Urinary bladder (tissue), 4 donors: ENCODE results near the gene SPDYC. TPM values are rescaled to one million over a fixed set of nuclear protein-coding genes. Genes with fewer than 3 reads are reported as not detected.
A peak's percentile ranks its signal among the peaks of the same experiment; 100 is the strongest.
"Not testable (repeated sequence)": the region's sequence is repeated elsewhere in the genome, so short reads cannot be mapped to it uniquely, and the experiment has no call there.

Source experiments
- DNase-seq: peaks from one replicate; pipeline ENCODE4 v3.0.0-alpha.2; 2015; ENCODE audit errors: extremely low spot score
- H3K27ac ChIP-seq: one replicate; pipeline ENCODE4 v1.5.1; 2013; ENCODE audit warnings: low read depth, mild to moderate bottlenecking, moderate library complexity
- H3K36me3 ChIP-seq: one replicate; pipeline ENCODE4 v1.6.1; 2013; ENCODE audit warnings: mild to moderate bottlenecking, moderate library complexity; ENCODE audit not compliant: insufficient read depth
- H3K4me1 ChIP-seq: one replicate; pipeline ENCODE4 v1.6.1; 2013; ENCODE audit warnings: mild to moderate bottlenecking, moderate library complexity; ENCODE audit not compliant: insufficient read depth
- H3K4me3 ChIP-seq: one replicate; pipeline ENCODE4 v1.5.1; 2013; ENCODE audit warnings: low read depth, low read length
- WGBS: extraction: QIAGEN DNeasy Blood & Tissue Kit; methylation state at CpG from one replicate; pipeline ENCODE4 v1.1.7; 2013; 5-methylcytosine and 5-hydroxymethylcytosine counted together
- polyA plus RNA-seq: library from polyadenylated mRNA; stranded (reverse); fragments of 200-250 nt; gene quantifications from one replicate; pipeline ENCODE4 v1.2.3, GENCODE V29; 2013
- total RNA-seq: library from RNA; depleted of rRNA; stranded (reverse); fragments of >200 nt; gene quantifications from one replicate; pipeline ENCODE4 v1.2.3, GENCODE V29; 2014
- donor health status: healthy with polysubstance abuse.
- donor health status: healthy.

Gene SPDYC
- total and polyA plus RNA-seq, 2 donors: not detected

DNA sequence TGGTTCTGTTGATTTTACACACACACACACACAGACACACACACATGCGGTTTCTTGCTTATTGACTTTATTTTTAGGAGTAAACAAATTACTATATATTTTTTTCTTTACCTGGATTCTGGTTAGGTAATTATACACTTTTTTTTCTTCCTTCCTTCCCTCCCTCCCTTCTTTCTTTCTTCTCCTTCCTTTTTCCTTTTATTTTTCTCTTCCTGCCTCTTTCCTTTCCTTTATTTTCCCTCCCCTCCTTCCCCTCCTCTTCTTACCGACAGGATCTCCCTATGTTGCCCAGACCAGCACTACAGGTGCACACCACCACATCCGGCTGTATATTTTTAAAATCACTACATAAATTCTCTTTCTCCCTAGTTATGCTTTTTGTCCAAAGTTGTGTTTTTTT, 3.1 kb upstream of the SPDYC start:
- Histone ChIP-seq H3K4me3 (no peak overlapping the region), H3K4me1 (no peaks in the 10 kb centered on the region), H3K27ac (no peak overlapping the region), H3K36me3 (no peaks in the 10 kb centered on the region)
- no peak for DNase-seq
- WGBS: 95% methylated on average over 3 of the region's 3 CpGs

DNA sequence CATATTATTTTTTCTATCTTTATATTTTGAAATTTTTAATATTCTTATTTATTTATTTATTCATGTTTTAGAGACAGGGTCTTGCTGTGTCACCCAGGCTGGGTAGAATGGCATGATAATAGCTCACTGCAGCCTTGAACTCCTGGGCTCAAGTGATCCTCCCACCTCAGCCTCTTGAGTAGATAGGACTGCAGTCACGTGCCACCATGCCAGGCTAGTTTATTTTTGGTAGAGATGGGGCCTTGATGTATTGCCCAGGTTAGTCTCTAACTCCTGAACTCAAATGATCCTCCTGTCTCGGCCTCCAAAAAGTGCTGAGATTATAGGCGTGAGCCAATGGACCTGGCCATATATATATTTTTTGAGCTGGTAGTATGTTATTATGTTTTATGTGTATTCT, 2.4 kb upstream of the SPDYC start:
- no peaks in the 10 kb centered on the region for H3K36me3 ChIP-seq
- no peaks in the 10 kb centered on the region for H3K4me1 ChIP-seq
- WGBS: 93% methylated on average over 3 of the region's 3 CpGs
- DNase-seq: no peak
- H3K4me3 ChIP-seq: no peak overlapping the region
- no peak overlapping the region for H3K27ac ChIP-seq

DNA sequence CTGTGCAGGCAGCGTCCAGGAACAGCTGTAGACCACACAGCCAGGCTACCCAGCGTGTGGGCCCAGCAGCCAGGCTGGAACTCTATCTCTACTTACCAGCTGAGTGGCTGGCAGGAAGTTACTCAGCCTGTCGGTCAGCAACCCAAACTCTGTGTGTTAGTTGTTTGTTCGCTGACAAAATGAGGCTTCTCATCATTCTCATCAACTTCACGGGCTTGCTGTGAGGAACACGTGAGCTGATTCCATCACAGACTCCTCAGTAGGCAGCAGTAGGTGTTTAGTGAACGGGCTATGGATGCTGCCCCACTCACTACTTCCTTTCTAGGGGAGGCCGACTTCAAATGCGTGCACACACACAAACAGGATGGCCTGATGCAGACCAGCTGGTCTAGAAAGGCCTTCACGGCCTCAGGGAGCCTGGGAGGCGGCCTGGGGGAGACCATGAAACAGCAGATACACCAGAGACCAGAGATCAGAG, 830 bp upstream of the SPDYC start:
- Histone ChIP-seq H3K4me3 (no peak overlapping the region), H3K36me3 (no peaks in the 10 kb centered on the region), H3K4me1 (no peaks in the 10 kb centered on the region), H3K27ac (no peak overlapping the region)
- WGBS: 61% methylated on average over 11 of the region's 11 CpGs
- DNase-seq: no peak

DNA sequence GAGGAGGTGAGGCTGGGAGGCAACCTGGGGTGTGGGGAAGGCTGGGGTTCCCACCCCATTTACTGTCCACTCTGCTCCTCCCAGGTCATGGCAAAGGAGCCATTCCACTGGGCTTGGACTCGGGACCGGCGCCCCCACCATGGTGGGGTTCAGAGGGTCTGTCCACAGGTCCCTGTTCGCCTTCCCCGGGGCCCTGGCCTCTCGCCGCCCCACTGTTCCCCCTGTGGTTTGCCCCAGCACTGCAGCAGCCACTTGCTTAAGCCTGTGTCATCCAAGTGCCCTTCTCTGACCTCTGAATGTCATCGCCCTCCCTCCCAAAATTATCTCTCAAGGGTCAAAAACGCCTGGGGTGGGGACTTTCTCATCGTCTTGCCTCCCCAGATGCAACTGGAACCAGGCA, 2.6 kb downstream of the SPDYC start:
- H3K4me1 ChIP-seq: no peaks in the 10 kb centered on the region
- DNase-seq: no peak
- no peak overlapping the region for H3K4me3 ChIP-seq
- H3K36me3 ChIP-seq: no peaks in the 10 kb centered on the region
- WGBS: 86% methylated on average over 10 of the region's 10 CpGs
- H3K27ac ChIP-seq: no peak overlapping the region

DNA sequence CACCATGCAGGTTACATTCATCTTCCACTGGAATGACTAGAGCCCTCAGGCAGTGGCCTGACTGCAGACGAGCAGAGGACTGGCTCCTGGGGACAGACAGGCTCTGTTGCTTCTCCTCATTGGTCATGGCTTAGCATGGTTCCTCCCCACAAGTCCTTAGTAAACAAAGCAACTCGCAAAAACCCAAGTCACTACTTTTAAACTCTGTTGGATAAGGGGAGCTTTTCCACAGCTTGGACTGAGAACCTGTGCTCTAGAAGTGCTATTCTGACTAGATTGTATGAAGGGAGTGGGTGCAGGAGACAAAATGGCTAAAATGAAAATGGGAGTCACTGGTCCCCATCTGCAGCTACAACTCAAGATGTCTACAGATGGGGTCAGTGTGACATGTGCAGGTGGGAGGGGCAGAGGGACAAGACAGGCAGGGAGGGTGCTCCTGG, 4.6 kb downstream of the SPDYC start:
- not testable (repeated sequence) for H3K36me3 ChIP-seq, H3K4me3 ChIP-seq, DNase-seq, H3K27ac ChIP-seq, H3K4me1 ChIP-seq
- 33% methylated on average over 2 of the region's 2 CpGs for WGBS

DNA sequence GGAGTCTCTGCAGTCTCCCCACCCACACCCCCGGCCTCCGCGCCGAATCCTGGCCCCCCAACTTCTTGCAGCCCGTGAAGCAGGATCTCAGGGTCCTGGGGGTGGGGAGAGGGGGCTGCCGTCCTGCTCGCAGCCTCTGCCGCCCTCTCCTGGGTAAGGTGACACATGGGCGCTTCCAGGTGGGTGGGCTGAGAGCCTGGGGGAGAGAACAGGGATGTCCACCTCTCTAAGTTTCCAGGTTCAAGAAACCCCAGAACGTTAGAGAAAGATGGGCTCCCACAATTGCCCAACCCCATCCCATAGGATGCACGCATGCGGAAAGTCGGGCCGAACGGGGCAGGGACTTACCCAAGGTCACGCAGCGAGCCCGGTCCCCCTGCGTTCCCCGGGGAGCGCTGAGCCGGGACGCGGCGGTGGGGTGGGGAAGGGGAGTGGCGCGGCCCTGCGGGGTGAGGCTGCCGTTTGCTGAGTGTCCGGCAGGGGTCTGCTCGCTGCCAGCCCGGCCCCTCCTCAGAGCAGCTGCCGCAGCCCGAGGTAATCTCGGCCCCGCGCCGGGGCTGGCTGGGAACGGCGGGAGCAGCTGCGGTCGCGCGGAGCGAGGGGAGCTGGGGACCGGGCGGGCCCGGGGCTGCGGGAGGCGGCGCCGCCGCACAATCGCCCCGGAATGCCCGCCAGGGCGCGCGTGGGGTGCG, 11.0 kb downstream of the SPDYC start:
- under 1% methylated on average over 60 of the region's 60 CpGs for WGBS
- DNase-seq: peak; percentile 42
- peak overlapping the region; percentile 85 for H3K4me3 ChIP-seq
- H3K36me3 ChIP-seq: peaks cover 2% of the 10 kb centered on the region
- H3K27ac ChIP-seq: peak overlapping the region; percentile 58
- no peaks in the 10 kb centered on the region for H3K4me1 ChIP-seq

DNA sequence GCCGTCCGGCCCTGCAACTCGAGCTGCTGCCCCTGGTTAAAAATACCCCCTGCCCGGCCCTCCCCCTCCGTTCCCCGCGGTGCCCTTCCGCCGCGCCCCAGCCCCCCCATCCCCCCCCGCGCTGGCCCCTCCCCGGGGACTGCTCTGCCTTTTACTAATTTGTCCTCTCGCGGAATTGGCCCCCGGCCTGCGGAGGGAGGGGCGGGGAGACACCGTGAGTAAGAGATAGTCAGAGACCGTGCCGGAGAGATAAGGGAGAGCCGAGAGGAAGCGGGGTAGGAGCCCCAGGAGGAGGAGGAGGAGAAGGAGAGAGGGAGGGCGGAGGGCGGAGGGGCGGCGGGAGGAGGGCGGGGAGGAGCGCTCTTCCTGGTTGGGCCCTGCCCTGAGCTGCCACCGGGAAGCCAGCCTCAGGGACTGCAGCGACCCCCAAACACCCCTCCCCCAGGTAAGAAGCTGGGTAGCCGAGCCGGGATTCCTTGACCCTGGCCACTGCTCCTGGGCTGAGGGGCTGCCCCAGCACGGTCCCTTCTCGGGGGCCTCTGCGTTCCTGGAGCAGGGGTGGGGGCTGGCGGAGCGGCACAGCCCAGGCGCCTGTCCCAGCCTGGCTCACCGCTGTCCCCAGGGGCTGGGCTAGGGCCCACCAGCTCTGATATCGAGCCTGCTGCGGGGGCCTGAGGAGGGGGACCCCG, 11.7 kb downstream of the SPDYC start, which contains the start of gene CAPN1:
Gene CAPN1 (plus strand): TSS at position 360 of the 689 bp plus-strand sequence. CDS start 774 bp downstream, outside the sequence.
- under 1% methylated on average over 43 of the region's 43 CpGs for WGBS
- Histone ChIP-seq H3K27ac (peak within 1 kb of the TSS; percentile 86), H3K4me3 (peak within 1 kb of the TSS; percentile 85), H3K4me1 (no peaks in the 10 kb centered on the region), H3K36me3 (peaks cover 3% of the 10 kb centered on the region)
- peak; percentile 60 for DNase-seq

DNA sequence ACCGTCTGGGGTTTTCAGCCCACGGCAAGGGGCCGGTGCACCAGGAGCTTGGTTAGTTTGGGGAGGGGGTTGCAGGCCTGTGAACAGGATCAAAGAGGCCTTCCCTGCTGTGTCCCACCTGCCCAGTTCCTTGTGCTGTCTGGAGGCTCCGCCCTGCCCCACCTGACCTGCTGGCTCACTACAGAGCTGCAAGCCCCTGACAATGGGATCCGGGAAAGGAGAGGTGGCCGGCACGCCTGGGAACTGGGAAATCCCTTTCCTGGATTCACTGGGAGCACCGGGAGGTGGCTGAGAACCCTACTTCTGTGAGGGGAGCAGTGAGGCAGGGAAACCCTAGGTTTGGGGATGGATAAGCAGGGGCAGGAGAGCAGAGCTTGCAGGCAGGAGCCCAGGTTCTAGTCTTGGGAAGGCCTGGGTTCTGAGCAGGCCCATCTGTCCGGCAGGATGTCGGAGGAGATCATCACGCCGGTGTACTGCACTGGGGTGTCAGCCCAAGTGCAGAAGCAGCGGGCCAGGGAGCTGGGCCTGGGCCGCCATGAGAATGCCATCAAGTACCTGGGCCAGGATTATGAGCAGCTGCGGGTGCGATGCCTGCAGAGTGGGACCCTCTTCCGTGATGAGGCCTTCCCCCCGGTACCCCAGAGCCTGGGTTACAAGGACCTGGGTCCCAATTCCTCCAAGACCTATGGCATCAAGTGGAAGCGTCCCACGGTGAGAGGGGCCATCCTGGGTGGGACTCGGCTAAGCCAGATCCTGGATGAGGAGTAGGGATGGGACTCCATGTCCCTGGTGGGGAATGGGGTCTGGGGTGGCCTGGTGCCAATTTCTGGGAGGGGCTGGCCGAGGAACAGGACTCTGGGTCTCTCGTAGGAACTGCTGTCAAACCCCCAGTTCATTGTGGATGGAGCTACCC, 12.5 kb downstream of the SPDYC start:
- H3K27ac ChIP-seq: peak overlapping the region; percentile 86
- peaks cover 3% of the 10 kb centered on the region for H3K36me3 ChIP-seq
- H3K4me1 ChIP-seq: no peaks in the 10 kb centered on the region
- DNase-seq: no peak
- WGBS: 29% methylated on average over 23 of the region's 23 CpGs
- peak overlapping the region; percentile 85 for H3K4me3 ChIP-seq

DNA sequence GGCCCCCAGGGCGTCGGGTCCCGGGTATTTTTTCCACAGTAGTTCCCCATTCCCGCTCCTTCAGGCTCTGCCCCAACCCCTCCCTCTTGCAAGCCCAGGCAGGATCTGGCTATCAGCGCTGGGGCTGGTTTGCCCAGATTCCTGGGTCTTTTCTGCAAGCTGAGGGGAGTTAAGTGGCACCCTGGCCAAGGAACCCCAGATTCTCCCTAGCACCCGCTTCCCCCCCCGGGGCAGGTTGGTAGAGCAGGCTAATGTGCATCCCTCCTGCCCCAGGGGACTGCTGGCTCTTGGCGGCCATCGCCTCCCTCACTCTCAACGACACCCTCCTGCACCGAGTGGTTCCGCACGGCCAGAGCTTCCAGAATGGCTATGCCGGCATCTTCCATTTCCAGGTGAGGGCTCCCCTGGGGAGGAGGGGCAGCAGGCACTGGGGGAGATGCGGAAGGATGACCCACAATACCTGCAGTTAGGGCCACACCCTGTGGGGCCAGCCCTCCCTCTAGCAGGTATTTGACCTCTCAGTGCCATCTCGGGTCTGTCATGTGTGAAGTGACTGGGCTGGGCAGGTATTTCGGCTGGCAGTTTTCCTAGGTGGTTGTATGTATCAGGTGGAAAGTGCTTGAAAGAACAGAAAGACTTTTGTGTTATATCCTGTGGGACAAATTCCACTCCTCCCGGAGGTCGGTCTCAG, 13.3 kb downstream of the SPDYC start:
- Histone ChIP-seq H3K4me1 (no peaks in the 10 kb centered on the region), H3K4me3 (peak overlapping the region; percentile 85), H3K27ac (peak overlapping the region; percentile 86), H3K36me3 (peaks cover 4% of the 10 kb centered on the region)
- no peak for DNase-seq
- WGBS: 78% methylated on average over 19 of the region's 19 CpGs

DNA sequence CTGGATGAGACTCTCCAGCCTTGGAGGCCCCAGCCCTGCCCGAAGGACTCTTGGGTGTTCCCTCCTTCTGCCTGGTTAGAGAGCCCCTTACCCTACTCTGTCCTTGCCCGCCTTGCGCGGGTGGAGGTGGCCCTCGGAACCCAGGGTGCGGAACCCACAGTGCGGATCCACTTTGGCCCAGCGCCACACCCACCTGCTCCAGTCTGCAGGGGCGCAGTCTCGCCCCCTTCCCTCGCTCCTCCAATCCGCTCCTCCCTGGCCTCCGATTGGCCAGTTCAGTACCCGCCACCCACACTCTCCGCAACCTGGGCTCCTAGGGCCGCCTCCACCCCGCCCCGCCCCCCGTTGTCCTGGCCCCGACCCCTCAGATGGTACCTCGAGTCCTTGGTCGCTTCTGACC, 14.1 kb downstream of the SPDYC start:
- DNase-seq: no peak
- Histone ChIP-seq H3K4me3 (no peak overlapping the region), H3K36me3 (peaks cover 9% of the 10 kb centered on the region), H3K27ac (no peak overlapping the region), H3K4me1 (no peaks in the 10 kb centered on the region)
- WGBS: 74% methylated on average over 22 of the region's 22 CpGs

DNA sequence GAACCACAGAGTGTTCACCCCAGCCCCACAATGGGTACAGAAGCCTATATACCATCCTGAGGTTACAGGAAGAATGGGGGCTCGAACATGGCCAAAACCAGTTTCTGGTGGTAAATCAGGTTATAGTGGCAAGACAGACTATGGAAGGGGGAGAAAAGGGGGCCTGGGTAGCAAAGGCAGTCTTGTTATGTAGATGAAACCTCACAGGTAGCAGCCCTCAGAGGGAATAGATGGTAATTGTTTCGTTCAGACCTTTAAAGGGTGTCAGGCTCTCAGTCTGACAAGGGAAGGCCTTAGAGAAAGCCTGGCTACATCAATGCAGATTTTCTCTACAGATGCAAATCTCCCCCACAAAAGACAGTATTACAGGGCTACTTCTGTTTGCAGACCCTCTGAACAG, 15.1 kb downstream of the SPDYC start:
- Histone ChIP-seq H3K4me1 (no peaks in the 10 kb centered on the region), H3K27ac (no peak overlapping the region), H3K4me3 (no peak overlapping the region), H3K36me3 (peaks cover 10% of the 10 kb centered on the region)
- no peak for DNase-seq
- 80% methylated on average over 2 of the region's 2 CpGs for WGBS

DNA sequence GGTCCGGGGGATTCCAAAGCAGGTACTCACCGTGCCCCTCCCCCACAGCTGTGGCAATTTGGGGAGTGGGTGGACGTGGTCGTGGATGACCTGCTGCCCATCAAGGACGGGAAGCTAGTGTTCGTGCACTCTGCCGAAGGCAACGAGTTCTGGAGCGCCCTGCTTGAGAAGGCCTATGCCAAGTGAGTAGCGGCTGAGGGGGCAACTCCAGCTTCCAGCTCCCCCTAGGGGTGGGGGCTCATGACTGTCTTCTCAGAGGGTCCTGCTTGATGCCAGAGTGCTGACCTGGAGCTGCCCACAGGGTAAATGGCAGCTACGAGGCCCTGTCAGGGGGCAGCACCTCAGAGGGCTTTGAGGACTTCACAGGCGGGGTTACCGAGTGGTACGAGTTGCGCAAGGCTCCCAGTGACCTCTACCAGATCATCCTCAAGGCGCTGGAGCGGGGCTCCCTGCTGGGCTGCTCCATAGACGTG, 15.9 kb downstream of the SPDYC start:
- H3K27ac ChIP-seq: no peak overlapping the region

DNA sequence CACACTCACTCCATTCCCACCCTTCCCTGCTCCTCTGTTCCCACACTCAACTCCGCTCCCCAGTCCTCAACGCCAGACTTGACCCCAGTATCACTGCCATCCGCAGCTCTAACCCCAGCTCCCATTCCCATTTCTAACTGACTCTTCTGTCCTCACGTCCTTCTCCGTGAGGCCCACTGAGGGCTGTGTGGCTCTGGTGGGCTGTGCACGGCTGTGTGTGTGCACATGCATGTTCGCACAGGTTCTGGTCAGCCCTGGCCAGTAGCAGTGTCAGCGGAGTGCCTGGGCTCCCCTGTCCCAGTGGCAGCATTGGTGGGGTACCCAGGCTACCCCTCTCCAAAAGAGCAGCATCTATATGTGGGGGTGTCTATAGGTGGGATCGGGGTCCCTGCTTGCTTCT, 16.7 kb downstream of the SPDYC start:
- no peak for DNase-seq
- H3K4me3 ChIP-seq: no peak overlapping the region
- peaks cover 12% of the 10 kb centered on the region for H3K36me3 ChIP-seq
- WGBS: 87% methylated on average over 9 of the region's 9 CpGs
- H3K27ac ChIP-seq: no peak overlapping the region
- H3K4me1 ChIP-seq: no peaks in the 10 kb centered on the region

More for the DNA sequence above, 15.9 kb downstream of the SPDYC start:
- H3K4me3 ChIP-seq: no peak overlapping the region
- H3K36me3 ChIP-seq: peaks cover 12% of the 10 kb centered on the region
- no peaks in the 10 kb centered on the region for H3K4me1 ChIP-seq
- DNase-seq: no peak
- WGBS: 87% methylated on average over 18 of the region's 18 CpGs
